Activated T-cell treated with anti-CD3 and anti-CD28 coated beads for 48 hours (primary cell): ENCODE data around the gene TFEC.
"Not testable (repeated sequence)": the region's sequence is repeated elsewhere in the genome, so short reads cannot be mapped to it uniquely, and the experiment has no call there.

ENCODE experiments used
- DNase-seq: peaks from one replicate; pipeline ENCODE4 v3.0.0-alpha.2; 2020; ENCODE audit warnings: low read depth

TFEC gene, protein sequence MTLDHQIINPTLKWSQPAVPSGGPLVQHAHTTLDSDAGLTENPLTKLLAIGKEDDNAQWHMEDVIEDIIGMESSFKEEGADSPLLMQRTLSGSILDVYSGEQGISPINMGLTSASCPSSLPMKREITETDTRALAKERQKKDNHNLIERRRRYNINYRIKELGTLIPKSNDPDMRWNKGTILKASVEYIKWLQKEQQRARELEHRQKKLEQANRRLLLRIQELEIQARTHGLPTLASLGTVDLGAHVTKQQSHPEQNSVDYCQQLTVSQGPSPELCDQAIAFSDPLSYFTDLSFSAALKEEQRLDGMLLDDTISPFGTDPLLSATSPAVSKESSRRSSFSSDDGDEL

DNA sequence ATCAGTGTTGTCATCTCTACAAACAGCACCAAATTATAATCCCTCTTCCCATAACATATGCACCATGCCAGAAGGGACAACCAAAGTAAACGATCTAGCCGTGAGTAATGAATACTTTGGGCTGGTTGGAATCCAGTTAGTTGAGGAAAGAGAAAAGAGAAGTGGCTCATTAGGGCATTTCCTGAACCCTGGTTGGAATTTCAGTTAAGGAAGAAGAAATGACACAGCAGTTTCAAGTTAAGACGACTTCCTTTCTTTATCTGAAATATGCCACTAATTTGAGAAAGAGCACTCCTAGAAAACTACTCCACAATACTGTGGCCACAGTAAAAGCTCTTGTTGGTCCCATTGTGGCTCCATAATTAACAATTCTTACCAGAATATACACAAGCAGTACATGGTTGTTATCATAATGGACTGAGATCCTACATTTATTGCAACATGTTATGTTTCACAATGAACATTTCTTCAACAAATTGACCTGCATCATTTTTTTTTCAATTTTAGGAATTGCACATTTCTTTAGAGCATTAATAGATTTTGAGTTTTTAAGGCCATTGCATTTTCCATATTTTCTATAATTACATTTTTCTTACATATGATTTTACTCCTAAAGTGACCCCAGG is at the start of gene TFEC:
TSS of gene TFEC (minus strand) at position 113 of the 626 bp plus-strand sequence. CDS start 46,322 bp downstream, outside the sequence.
- no peak for DNase-seq

DNA sequence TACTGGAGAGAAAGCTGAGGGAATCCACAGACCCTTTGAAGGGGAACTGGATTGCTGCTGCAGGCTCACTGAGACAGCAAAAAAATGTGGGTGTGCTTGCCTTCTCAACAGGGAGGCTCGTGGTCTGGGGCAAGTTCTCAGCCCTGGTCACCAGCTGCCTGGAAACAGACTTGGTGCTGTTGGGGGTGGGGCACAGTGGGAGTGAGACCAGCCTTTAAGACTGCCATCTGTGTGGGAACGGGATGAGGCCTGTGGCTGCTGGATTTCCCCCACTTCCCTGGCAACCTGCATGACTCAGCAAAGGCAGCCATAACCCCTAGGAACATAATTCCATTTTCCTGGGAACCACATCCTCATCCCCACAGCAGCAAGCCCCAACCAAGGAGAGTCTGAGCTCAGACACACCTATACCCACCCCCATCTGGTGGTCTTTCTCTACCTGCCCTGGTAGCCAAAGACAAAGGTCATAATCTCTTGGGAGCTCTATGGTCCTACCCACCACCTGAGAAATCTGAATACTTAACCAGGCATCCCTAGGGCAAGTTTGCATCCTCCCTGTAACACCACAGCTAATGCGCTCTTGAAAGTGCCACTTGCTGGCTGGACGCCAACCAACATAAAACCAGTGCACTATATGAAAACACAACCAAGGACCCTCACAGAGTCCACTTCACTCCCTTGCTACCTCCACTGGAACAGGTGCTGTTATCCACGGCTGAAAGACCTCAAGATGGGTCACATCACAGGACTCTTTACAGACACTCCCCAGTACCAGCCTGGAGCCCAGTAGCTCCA is 45.0 kb upstream of the TFEC start:
- no peak for DNase-seq

DNA sequence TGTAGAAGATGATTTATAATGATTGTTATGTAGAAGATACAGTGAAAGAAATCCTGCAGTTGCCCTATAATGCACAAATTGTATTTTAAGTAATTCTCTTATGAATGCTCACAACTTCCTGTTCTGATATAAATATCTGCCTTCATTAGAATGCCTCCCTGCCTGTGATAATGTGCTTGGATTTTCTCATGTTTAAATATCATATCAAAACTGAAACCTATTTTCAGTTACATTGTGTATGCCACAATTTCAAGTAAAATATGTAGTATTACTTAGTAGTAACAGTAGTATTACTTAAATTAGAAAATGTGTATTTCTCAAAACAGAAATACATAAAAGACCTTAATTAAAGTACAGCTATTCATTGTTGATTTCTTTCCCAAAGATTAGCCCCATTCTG is 41.1 kb upstream of the TFEC start:
- DNase-seq: no peak

DNA sequence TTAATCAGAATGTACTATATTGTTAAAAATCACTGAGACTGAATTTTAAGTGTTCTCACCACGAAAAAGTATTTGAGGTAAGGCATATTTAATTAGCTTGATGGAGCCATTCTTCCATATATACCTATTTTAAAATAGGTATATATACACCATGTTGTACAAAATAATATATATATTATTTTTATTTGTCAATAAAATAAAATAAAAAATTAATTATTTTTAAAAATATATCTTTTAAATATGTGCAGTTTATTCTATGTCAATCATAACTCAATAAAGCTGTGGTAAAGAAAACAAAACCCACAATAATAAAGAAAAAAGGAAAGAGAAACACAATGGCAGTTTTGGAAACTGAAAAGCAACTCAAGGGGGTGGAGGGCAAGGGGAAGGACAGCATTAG is 33.6 kb upstream of the TFEC start:
- no peak for DNase-seq

DNA sequence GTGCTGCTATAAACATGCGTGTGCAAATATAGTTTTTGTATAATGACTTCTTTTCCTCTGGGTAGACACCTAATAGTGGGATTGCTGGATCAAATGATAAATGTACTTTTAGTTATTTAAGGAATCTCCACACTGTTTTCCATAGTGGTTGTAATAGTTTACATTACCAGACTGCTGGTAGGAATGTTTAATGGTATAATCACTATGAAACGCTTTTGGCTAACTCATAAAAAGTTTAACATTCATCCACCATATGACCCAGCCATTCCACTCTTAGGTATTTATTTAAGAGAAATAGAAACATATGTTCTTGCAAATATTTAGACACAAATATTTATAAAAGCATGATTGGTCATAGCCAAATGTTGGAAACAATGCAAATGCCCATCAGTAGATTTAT is 32.1 kb upstream of the TFEC start:
- no peak for DNase-seq

DNA sequence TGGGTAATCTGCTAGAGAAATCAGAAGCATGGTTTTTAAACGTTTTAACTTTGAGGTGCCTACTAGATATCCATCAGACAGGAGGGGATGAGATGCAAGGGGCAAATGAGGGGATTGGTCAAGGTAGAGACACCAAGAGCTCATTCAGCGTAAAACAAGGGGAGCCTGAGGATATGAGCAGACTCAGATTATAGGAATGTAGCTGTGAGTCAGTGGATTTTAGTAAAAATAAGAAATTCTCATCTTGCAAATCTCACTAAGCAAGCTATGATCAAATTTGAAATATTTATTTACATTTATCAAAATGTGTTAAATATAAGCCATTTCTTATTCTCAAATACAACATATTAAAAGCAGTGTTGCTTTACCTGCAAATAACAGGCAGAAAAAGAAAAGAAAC is 21.4 kb upstream of the TFEC start:
- no peak for DNase-seq

DNA sequence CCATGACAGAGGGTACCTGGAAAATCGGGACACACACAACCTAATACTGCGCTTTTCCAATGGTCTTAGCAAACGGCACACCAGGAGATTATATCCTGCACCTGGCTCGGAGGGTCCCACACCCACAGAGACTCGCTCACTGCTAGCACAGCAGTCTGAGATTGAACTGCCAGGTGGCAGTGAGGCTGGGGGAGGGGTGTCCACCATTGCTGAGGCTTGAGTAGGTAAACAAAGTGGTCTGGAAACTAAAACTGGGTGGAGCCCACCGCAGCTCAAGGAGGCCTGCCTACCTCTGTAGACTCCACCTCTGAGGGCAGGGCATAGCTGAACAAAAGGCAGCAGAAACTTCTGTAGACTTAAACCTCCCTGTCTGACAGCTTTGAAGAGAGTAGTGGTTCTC is 16.7 kb upstream of the TFEC start:
- not testable (repeated sequence) for DNase-seq

DNA sequence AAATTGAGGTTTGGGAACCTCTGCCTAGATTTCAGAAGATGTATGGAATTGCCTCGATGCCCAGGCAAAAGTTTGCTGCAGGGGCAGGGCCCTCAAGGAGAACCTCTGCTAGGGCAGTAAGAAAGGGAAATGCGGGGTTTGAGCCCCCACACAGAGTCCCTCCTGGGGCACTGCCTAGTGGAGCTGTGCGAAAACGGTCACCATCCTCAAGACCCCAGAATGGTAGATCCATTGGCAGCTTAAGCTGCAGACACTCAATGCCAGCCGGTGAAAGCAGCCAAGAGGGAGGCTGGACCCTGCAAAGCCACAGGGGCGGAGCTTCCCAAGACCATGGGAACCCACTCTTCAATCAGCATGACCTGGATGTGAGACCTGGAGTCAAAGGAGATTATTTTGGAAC is 15.0 kb upstream of the TFEC start:
- DNase-seq: no peak

DNA sequence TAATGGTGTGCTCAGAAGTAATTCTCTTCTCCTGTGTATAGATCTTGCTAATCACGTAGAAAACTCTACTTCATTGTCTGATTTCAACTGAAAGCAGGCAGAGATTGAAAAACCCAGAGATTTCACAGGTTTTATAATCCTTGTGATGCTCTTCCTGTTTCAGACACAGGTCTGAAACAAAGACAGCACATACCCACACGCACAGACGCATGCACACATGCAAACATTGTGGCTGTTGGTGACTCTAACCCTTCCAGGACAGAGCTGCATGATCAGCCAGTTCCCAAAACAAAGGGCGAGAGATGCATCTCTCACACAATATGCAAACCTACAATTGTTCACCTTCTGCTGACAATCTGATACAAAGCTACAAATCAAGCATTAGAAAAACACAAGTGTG is 11.1 kb upstream of the TFEC start:
- DNase-seq: no peak

DNA sequence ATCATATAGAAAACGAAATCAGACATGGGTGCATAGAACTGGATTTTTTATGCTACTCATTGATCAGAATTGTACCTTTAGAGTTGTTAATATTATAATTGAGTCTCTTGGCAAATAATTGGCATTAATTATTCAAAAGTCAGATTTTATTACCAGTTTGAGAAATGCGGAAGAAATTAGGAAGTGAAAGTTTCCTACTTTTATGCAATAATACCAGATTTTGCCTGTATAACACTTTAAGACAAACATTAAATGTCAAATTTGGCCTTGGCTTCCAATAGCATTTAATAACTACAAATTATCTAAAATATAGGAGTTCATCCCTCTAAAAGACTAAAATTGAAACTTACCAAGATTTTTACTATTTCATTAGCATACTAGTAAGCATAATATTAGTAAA is 6.8 kb upstream of the TFEC start:
- no peak for DNase-seq

DNA sequence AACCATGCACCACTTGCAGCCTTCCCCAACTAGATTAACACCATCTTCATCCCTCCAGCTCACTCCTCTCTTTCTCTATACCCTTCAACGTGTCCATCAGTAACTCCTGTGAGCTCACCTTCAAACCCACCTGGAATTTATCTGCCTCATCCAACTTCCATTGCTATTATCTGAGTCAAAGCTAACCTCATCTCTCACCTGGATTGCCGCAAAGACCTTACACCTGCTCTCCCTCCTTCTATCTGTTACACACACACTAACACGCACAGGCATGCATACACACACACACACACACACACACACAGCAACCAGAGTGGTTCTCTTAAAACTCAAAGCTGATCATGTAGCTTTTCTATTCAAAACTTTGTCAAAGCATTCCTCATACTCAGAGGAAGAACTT is 3.8 kb upstream of the TFEC start:
- no peak for DNase-seq

DNA sequence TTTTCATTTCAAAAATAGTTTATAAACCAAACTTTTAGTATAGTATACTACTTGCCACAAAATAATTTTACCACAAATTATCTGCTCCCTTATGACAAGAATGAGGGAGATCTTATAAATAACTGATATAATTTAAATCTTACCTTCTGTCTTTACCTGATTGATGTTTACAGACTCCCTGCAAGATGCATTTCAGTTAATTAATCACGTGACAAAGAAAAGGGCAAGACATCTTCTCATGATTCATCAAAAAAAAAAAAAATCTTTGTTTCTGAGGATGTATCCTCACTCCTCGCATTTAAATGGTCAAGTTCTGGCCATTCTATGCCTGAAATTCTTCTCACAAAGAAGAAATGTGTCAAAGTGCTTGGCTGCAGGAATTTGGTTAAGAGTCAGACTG is 2.3 kb upstream of the TFEC start:
- no peak for DNase-seq

DNA sequence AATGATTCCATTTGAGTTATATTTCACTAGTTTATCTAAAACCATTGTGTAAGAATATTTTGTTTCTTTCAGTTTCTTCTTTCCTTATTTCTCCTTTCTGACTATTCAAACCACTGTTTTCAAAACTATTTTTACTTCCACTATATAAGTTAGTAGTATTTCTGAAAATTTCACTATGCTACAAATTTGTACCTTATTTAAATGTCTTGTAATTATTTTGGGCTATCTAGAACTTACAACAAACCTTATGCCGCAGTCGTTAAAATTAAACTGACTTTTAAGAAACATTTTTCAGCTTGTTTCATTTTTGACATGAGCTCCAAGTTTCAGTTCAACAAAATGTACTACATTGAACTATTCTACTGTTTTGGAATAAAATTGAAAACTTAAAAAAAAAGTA is 1.8 kb downstream of the TFEC start:
- DNase-seq: no peak

DNA sequence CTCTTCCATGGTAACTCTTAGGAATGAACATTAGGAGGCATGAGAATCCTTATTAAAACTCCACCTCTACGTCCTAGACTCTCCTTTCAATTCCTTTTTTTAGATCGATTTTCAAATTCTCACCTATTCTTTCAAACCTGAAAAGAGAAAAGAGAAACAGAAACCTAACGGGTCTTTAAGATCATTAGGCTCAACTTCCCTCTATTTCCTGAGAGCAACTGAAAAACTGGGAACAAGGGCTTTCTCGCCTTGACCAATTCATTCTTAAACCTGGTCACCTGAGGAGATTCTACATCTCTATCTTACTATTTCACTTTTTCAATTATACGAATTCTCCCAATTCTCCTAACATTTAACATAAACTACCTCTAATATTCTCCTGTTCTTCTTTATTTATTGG is 2.8 kb downstream of the TFEC start:
- no peak for DNase-seq

DNA sequence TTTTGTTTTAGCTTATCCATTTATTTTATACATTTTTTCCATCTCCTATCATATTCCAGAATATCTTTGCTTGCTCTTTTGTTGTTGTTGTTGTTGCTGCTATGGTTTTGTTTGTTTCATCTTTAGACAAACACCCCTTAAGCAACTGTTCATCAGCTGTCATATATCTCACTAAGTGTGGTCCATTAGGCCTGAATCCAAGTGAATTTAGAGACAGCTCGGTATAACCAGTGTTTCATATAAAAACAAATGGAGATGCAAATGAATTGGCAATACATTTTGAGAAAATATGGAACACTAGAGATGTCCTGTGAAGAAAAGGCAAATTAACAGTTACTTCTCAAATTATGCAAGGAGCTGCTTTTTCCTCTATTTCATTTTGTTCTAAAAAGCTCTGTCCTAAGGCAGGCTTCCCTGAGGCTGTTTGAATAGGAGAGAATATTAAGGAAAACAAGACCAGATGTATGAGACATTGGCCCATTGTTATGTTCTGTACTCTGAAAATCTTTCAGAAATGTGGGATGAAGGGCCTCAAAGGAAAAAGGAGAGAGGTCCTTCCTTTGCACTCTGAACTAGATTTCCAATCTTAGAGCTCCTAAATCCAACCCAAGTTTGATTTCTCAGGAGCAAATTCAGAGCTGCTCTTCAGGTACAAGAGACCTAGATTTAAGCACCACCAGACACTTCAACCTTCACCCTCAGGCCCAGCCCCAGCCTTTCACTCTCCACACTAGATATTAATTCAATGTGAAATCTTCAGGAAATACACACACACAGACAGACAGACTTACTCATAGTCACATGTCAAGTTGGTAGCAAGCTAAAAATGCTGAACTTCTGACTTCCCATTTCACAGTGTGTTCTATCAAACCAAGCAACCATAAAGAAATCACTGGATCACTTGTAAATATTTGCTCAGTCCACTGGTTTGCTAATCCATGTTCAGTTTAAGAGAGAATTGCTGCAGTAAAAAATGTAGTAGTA is 5.4 kb downstream of the TFEC start:
- no peak for DNase-seq

DNA sequence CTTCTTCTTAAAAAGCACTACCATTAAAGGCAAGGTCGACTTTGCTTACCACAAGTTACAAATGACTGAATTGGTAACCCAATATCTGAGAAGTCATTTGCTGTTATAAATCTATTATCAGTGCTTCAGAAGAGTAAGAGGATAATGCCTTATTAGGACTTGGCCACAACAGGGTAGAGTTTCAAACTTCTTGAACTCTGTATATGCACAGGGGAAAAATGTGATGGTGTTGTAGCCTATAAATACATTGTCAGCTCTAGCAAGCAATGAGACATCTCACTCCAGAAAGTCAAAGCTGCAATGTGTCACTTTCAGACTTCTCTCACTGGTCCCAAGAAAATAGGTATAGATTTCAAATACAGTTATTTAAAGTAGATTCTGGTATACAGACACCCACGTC is 9.3 kb downstream of the TFEC start:
- no peak for DNase-seq

DNA sequence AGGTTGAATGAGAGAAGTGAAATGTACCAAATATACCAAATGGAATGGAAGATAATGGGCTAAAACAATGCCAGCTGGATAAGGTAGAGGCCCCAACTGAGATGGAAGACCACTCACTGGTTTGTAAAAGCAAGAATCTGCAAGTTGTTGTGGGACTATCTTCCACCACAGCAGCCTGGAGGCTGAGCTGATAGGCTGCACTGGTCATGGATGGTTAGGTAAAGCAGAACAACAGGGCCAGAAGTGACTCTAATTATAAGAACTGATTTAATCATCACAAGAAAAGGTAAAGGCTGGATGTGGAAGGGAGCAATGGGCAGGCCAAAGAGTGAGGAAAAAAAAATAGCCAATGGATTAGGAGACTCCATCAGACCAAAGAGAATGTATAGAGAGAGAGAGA is 11.8 kb downstream of the TFEC start:
- no peak for DNase-seq

DNA sequence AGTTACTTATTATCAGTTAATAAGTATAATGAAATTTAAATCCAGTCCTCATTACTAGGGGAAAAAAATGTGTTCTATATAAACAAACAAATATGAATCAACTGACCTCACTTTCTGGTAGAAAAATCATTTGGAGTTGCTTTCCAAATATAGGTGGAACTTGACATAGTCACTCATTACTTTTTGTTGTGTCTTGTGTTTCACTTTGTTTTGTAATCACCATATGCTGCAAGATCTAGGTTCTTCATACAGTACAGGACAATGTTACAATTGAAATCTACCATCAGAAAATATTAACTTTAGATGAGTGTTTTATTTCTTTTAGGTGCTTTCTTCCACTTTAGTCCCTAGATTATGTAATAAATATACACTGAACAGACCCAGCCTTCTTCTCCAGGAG is 16.9 kb downstream of the TFEC start:
- no peak for DNase-seq

DNA sequence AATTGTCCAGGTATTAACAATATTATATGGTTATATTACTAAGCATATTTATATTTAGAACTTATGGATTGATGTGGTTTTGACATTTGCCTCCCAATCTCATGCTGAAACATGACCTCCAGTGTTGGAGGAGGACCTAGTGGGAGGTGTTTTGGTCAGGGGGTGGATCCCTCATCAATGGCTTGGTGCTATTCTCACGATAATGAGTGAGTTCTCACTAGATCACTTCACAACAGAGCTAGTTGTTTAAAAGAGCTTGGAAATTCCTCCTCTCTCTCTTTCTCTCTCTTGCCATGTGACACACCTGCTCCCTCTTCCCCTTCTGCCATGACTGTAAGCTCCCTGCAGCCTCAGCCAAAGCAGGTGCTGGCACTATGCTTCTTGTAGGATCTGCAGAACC is 19.0 kb downstream of the TFEC start:
- no peak for DNase-seq

DNA sequence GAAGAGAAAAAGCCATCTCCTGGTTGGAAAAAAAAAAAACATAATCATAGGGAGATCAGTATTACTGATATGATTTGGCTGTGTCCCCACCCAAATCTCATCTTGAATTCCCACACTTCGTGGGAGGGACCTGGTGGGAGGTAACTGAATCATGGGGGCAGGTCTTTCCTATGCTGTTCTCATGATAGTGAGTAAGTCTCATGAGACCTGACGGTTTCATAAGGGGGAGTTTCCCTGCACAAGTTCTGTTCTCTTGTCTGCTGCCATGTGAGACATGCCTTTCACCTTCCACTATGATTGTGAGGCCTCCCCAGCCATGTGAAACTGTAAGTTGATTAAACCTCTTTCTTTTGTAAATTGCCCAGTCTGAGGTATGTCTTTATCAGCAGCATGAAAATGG is 25.8 kb downstream of the TFEC start:
- not testable (repeated sequence) for DNase-seq

DNA sequence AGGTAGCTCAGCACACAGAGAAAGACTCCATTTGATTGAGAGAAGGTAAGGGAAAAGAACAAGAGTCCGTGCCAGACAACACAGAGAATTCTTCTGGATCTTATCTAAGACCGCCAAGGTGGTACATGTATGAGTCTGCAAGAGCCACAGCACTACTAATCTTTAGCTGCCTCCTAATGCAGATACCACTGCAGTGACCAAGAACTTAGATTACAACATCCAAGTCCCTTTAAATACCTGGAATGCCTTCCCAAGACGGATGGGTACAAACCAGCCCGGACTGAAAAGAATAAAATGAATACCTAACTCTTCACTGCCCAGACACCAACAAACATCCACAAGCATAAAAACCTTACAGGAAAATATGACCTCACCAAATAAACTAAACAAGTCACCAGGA is 33.3 kb downstream of the TFEC start:
- DNase-seq: no peak

DNA sequence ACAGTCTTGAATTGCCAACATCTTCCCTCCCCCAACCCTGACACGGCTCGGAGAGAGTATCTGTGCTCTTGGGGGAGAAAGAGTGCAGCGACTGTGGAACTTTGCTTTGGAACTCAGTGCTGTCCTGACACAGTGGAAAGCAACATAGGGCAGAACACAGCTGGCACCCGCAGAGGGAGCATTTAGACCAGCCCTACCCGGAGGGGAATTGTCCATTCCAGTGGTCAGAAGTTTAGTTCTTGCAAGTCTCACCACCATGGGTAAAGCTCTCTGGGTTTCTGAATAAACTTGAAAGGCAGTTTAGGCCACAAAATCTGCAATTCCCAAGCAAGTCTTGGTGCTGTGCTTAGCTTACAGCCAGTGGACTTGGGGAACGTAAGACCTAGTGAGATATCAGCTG is 34.9 kb downstream of the TFEC start:
- no peak for DNase-seq
